Renal cortical epithelial cell (primary cell): ENCODE results near the gene UBE3B. TPM values are rescaled to one million over a fixed set of nuclear protein-coding genes. Genes with fewer than 3 reads are reported as not detected.

Source experiments
- DNase-seq: peaks from one replicate; pipeline ENCODE4 v3.0.0-alpha.2; 2011; ENCODE audit warnings: low read depth
- total RNA-seq: library from RNA; depleted of rRNA; stranded (reverse); fragments of >200 nt; gene quantifications from 2 replicates; pipeline ENCODE4 v1.2.3, GENCODE V29; 2014

UBE3B gene
- total RNA-seq, 1 donor from 2014 or later: 78.4 TPM

DNA sequence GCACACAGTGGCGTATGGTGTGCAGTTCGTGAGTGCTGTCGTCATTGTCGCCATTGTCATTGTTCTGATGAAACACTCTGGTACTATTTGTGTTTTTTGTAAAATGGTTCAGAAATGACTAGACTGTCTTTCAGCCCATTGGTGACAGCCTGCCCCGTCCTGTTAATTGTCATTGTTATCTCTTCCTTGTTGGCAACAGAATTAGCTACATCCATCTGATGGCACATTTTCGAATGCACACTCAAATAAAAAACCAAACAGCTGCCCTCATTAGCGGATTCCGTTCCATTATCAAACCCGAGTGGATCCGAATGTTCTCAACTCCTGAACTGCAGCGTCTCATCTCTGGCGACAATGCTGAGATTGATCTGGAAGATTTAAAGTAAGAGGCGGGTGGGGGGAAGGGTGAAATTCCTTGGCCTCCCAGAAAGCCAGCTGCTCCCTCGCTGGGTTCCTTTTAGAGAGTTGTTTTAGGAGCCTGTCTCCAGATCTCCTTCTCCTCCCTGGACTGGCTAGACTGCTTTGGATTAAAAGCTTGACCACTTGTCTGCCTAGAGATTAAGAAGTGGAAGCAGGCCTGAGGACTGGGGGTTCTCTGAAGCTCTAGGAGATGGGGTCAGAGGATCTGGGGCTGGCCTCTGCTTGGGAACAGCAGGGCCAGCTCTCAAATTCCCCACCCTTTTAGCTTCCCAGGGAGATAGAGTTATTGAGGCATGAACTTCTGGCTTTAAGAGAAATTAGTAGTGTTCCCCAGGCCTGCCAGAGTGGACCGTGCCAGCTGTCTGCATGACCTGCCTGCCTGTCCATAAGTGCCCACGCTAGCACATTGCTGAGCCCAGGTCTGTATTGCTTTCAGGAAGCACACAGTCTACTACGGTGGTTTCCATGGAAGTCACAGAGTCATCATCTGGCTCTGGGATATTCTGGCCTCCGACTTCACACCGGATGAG is 52.5 kb downstream of the UBE3B start:
- DNase-seq: no peak

DNA sequence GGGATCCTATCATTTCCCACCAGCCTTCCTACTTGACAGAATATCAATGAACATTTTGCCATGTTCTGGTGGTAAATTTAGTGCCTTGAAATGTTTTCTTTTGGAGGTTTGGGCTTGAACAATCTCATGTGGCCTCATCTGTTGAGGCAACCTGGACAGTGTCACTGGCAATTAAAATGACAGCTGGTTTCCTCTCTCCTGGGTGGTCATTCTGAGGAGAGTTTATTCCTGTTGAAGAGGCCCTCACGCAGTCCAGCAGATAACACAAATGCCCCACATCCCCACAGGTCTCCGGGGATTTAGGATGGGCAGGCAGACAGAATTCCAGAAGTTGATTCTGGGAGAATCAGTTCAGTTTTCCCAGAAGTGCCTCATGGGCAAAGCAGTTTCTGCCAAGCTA is 54.0 kb downstream of the UBE3B start:
- DNase-seq: no peak

DNA sequence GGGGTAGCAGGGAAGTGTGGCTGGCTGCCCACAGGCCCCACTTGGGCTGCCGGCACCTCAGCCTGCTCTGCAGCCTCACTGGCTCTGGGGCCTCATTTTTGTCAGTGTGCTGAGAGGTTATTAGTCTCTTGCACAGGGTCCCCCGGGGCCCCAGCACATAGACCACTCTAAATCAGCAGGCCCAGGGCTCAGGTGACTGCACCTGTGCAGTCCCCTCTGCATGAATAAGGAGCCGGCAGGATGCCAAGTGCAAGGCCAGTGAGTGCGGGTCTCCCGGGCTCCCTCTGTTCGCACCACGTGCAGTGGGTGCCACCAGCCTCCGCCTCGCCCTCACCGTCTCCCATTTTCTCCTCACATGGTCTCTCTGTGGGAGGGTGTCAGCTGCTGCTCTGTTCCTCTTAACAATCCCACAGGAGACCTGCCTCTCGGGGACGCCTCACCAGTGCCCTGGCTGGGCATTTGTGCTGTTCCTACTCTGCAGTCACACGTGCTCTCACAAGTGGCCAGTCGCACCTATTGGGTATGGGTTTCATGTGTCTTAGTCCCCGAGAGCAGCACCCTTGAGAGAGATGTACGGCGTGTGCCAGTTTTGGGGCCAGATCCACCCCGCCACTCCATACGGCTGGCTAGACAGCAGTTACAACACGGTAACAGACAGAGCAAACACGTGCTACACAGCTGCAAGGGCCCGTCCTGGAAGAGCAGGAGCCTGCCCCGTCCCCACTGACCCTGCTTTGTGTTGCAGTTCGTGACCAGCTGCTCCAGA is 55.5 kb downstream of the UBE3B start:
- DNase-seq: no peak

DNA sequence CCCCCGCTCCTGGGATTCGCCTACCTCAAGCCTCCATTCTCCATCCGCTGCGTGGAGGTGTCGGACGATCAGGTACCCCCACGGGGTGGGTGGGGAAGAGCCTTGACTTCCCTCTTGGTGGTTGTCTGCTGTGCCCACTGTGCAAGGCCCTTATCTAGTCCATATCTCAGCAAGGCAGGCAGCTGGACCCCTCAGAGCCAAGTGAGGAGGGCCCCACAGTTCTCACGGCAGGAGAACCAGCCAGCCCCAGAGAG is 56.0 kb downstream of the UBE3B start:
- DNase-seq: no peak

DNA sequence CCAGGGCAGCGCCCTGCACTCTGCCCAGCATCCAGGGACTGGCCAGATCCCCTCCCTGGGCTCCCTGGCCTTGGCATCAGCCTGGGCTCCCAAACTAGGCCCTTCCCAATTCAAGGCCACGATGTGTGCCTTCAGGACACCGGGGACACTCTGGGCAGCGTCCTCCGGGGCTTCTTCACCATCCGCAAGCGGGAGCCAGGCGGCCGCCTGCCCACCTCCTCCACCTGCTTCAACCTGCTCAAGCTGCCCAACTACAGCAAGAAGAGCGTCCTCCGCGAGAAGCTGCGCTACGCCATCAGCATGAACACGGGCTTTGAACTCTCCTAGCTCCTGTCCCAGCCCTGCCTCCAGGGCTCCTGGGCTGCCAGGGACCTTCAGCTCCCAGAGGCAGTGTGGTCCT is 57.0 kb downstream of the UBE3B start:
- no peak for DNase-seq

DNA sequence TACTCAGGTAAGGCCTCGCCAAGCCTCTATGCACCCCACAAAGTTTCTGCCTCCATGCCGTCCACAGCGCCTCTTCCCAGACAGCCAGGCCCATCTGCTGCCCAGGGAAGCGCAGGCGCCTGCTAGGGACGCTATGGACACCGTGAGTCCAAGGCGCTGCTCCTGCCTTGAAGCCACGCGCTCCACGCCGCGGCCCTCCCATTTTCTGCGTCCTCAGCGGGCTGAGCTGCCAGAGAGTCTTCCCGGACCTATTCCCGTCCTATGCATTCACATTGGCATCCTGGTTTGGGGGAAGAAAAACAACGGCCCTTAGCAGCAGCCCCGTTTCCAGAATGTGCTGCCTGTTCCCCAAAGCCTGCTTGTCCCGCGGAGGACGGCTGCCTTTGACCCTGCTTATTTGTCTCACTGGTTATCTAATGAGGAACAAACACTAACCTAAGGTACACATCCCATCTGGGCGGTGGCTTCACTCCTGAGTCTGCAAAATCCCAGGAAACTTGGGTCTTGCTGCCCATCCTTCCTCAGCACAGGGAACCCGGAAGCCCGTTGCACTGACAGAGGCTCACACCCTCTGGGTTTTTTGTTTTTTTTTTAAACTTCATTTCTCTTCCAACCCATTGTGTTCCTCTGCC is 57.9 kb downstream of the UBE3B start:
- no peak for DNase-seq

DNA sequence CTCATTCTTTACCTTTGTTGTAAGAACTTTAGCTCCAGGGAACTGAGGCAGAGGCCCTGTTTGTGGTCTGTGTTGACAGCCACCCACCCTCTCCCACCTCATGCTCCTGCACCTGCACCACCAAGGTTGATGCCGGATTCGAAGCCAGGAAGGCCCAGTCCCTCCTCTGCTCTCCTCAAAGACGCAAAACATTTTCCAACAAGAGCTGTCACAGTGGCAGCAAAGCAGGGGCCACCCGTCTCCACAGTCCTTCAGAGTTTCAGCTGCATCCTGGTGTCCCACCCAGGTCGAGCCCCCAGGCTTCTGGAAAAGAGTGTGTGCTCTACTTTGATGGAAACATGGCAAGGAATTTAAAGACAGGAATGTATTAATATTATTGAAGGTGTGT is 58.4 kb downstream of the UBE3B start:
- no peak for DNase-seq

DNA sequence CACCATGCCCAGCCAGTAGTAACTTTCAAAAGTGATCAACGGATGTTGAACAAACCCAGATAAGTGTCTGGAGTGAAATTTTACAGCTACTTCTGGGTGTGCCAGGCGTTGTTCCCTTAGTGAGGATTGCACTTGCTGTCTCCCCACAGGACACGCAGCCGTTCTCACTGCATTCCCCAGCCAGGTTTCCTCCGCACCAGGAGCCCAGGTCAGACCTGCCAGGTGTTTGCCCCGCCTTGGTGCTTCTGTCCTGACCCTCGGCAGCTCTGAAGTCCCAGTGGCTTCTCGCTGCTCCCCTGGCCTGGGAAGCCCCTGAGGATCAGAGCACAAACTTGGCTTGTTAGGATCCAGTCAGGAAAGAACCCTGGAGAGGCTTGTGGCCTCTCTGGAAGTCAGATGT is 59.7 kb downstream of the UBE3B start:
- DNase-seq: no peak

DNA sequence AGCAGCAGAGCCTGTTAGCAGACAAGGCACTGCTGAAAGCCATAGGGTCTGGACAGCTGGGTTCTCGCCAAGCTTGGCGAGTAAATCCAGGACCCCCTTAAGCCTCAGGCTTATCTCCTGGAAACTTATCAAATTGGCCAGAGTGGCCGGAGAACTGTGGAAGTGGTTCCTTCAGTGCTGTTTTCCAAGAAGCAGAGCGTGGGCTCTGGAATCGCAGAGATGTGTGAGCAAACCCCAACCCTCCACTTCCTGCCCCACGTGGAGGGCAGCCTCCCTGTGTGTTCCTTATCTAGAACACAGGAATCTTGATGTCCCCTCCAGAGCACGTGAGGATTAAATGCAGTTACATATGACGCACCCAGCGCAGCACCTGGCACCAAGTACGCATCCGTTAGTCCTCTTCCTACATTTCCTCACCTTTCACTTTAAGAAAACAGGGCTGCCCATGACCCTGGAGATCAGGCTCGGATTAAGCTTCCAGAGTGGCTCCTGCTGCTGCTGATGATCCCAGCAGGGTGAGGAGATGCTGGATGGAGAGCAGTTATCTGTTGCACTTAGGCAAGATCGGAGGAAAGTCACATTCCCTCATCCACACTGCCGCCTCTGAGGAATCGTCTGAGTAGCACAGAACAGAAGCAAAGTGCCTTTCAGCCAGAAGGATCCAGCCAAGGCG is 60.9 kb downstream of the UBE3B start:
- no peak for DNase-seq

DNA sequence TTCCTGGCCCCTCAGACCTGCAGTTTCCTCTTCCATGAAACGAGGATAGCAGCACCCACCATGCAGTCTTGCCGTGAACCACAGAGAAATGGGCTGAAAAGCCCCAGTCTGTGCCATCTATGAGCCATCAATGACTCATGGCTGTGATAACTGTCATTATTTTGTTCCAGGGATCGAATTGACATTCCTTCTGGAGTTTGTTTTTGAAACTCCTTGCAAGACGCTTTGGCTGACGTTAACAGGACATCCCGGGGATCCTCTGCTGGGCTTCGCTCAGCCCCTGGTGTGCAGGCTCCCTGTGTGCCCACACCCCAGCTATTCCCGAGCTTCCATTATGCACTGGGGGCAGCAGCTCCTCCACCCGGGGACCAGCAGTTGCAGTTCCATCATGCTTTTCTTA is 62.1 kb downstream of the UBE3B start:
- DNase-seq: no peak

DNA sequence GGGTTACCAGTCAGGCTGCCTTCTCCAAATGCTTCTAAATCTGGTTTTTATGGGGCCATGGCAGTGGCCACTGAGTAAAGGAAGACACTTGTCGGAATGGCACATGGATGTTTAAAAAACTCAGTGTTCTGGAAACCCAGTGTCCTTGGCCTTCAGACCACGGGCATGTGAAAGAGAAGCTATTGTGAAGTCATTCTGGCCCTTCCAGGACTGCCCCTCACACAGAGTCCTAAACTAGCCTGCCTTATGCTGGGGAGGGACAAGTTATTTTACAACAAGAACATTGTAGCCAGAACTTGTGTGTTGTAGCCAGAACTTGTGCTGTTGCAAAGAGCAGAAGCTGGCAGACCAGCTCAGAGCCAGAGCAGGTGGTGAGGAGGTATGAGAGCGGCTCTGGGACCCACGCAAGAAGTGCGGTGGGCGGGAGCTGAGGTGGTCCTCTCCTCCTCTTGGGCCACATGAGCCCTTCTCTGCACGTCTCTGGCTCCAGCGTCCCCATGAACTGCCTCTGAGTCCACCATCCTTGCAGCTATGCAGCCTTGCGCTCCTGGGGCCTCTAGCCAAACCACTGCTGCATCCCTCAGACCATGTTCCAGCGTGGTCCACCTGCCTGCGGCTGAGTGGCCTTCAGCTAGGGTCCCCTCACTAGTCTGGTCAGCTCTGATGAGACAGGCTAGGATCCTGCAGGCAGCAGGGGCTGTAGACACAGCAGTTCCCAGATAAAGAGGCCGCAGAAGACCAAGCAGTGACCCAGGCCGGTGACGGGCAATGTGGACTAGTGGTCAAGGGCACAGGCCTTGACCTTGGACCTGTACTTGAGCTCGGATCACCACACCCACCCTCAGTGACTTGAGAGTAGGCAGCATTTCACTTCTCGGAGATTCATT is 63.3 kb downstream of the UBE3B start:
- no peak for DNase-seq

DNA sequence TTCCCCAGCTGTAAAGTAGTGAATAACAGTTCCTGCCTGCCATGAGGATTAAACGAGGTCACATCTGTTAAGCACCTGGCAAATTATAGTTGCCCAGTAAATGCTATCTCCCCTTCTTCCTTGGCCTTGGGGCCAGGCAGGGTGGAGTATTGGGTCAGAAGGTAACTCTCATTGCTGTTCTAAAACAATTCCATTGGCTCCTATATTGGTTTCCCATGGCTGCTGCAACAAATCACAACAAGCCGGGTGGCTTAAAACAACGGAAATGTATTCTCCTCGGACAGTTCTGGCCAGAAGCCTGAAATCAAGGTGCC is 63.9 kb downstream of the UBE3B start:
- DNase-seq: no peak

DNA sequence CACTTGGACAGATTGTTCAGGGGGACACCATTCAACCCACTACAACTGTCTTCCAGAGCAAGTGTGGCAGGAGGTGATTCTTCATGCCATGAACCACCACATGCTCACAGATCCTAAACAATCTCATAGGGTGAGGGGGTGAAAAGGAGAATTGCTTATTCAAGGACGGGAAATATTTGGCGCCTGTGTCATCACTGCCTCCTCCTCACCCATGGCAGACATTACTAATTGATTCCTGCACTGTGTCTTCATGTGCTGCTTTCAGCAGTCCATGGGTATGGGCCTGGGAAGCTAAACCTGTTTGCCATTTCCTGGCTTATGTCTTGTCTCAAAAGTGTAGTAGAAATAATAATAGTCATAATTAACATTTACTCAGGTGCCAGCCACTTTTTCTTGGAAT is 64.6 kb downstream of the UBE3B start:
- peak; percentile 23 for DNase-seq

DNA sequence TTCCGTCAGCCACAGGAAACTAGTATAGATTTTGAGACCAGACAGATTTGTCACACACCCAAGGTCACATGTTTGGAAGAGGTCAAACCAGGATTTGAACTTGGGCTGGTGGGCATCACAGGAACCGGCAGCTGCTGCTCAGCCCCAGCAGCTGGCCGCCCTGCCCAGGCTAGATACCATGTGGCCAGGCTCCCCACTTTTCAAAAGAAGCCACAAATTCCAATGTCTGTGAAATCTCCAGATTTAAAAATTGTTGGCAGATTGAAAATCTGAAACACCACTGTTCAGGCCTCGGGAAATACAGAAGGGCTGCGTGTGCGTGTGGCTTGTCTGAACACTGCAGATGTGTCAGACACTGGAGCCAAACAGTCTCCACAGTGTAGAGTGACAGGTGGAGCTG is 65.4 kb downstream of the UBE3B start:
- DNase-seq: no peak

DNA sequence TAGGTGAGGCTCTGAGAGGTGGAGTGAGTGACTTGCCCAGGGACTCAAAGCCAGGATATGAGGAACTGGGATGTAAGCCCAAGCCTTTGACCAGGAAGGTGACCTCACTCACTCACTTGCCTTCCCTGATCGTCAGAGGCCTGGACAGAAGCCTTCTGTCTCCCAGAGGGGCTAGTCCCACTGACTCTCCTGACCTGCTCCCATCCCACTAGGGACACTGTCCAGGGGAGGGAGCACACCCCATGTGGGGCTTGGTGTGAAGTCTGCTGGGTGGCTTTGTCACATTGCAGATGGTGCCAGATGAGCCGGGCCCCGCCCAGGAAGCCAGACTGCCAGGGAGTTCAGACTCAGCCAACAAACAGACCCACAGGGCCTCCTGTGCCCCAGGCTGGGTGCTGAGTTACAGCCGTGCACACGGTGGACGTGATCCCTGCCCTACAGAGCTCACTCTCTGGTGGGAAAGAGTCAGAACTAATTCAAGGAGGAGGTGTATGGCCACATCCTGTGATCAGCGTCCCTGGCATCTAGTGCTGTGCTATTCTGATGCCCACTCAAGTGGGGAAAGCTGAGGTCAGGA is 67.6 kb downstream of the UBE3B start:
- DNase-seq: peak; percentile 83

DNA sequence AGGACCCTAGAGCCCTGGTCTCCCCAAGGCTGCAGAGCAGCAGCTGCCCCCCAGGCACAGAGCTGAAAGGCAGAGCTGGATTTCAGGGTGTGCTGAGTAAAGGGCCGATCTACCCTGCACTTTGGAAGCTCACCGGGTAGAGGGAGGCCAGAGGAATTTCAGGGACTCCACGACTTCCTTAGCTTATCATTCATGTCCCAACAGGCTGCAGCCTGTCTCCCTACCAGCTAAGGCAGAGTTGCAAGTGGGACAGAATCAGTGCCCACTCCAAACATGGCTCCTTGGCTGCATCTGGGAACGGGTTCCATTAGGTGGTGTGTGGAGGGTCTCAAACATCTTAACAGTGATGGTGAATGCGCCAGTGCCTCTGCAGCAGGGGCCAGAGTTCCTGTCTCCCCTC is 68.4 kb downstream of the UBE3B start:
- no peak for DNase-seq

DNA sequence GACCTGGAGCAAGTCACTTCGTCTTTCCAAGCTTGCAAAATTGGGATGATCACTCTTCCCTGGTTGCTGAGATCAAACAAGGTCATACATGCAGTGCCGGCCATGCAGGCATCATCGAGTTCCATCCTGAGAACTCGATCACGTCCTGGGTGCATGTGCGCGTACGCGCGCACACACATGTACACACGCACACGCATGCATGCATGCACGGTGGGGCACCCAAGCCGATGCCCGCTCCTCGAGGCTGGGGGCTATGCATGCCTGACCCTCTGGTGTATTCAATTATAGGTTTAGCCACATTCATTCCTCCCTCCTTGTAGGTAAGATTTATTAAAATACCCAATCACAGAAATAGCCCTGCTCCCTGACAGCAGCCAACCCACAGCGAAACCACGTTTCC is 69.9 kb downstream of the UBE3B start:
- no peak for DNase-seq

DNA sequence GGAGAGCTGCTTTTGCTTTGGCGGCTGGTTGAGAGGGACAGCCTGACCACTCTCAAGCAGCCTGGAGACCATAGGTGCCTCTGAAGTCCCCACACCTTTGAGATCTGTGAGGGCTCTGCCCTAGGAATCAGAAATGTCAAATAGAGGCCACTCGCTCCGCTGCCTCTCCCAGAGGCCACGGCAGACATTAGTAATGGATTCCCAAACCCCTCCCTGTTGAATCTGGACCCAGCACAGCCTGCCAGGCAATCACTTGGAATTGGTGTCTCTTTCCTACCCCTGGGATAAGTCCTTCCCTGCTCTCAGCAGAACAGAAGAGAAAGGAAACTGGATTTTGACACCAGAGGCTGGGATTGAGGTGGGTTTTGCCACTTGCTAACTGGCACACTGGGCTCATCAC is 70.8 kb downstream of the UBE3B start:
- no peak for DNase-seq

DNA sequence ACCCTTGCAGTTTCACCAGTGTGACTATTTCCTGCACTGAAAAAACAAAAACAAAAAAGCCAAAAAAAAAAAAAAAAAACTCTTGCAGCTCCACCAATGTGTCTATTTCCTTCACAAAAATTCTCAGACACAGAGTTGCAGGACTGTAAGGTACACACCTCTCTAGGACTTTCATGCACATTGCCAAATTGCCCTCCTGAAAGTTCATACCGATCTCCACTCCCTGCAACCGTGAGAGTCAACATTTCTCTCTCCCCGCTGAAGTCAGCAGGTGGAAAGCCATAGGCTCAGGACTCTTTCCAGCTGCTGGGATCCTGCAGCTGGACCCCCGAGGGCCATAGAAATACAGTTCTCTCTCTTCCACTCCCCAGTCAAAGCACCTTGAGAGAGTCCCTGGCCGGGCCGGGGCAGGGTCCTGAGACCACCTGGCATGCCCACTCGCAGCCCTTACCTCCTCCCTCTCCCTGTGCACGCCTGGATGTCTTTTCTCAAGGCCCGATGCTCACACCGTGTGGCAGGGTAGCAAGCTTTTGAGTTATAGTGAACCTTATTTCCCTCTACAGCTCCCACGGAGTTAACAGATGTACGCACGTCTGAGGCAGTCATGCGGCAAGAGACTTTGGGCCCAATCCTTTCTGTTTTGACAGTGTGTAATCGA is 72.3 kb downstream of the UBE3B start:
- peak; percentile 15 for DNase-seq

DNA sequence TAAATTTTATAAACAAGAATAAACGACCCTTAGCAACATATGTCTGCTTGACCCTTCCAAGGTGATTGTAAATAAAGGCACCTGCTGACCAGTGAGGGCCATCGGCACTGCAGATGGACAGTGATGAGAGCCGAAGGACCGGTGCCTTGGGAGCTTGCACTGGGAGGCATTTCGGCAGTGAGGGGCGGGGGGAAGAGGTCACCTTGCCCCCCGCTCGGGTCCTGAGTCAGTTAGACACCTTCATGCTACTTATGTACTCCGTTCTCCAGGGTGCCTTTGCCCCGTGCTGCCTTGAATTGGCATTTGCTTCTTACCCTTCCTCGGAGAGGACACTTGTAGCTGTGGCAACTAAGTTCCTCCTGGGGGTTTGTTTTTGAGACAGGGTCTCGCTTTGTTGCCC is 72.8 kb downstream of the UBE3B start:
- DNase-seq: no peak

DNA sequence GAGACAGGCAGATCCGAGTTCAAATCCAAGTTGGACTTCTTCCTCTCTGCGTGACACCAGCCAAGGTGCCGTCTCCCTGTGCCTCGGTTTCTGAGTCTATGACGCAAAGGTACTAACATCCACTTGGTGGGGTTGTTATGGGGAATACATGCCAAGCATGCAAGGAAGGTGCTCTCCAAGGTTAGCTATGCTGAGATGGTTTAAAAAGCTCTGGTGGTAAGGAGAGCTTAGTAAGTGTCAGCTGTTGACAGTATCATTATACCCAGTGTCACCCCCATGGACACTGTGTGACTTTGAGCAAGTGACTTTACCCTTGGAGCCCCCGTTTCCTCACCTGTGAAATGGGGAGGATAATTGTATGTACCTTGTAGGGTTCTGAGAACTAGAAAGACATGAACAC is 73.7 kb downstream of the UBE3B start:
- DNase-seq: no peak
